Keratinocyte (primary cell): Measurements from ENCODE around the gene SUSD3.

Experiments
- CTCF ChIP-seq, 3 experiments: IDR thresholded peaks in 1 of 3; conservative IDR thresholded peaks in 1 of 3; optimal IDR thresholded peaks in 1 of 3; 2 replicates in 2 of 3; 3 replicates in 1 of 3; pipeline versions ENCODE3 to v1.5.1; 2011; ENCODE audit warnings: low read length in 3 of 3, mild to moderate bottlenecking in 3 of 3, moderate library complexity in 2 of 3, control low read depth in 1 of 3, inconsistent platforms in 1 of 3; ENCODE audit not compliant: insufficient read depth in 2 of 3; ENCODE audit errors: extremely low read depth in 1 of 3
- EZH2 ChIP-seq: IDR thresholded peaks from one replicate; pipeline ENCODE4 v1.6.1; 2012; ENCODE audit warnings: inconsistent platforms, mild to moderate bottlenecking, low read length, moderate library complexity

- TF ChIP-seq CTCF (optimal IDR thresholded peaks at IDR 0.05 in 1 of 3, IDR thresholded peaks at IDR 0.05 in 1 of 3, conservative IDR thresholded peaks at IDR 0.05 in 1 of 3; ENCODE audit: extremely low read depth in 1 of 3, insufficient read depth in 2 of 3, low read length in 3 of 3) (no peak), EZH2 (no peak)
Observed at GRCh38 chr9:93089024-93089423, 30.5 kb downstream of the SUSD3 start.
